Parathyroid adenoma (tissue), 2 donors: ENCODE measurements around the gene EPHB4.

Experiments used
- H2AFZ ChIP-seq: fragments of 300-600 bp; sonication (generic); one replicate; pipeline ENCODE4 v1.7.0; 2017; ENCODE audit warnings: antibody characterized with exemption, mild to moderate bottlenecking
- H3K27ac ChIP-seq: fragments of 300-600 bp; sonication (generic); one replicate; pipeline ENCODE4 v1.7.0; 2017
- H3K27me3 ChIP-seq: fragments of 300-600 bp; sonication (generic); one replicate; pipeline ENCODE4 v1.7.0; 2017; ENCODE audit warnings: low read length; ENCODE audit not compliant: control insufficient read depth, insufficient read depth
- H3K36me3 ChIP-seq: fragments of 300-600 bp; sonication (generic); one replicate; pipeline ENCODE4 v1.7.0; 2017; ENCODE audit warnings: low read length; ENCODE audit not compliant: control insufficient read depth, insufficient read depth
- H3K4me1 ChIP-seq: fragments of 300-600 bp; sonication (generic); one replicate; pipeline ENCODE4 v1.7.0; 2017; ENCODE audit warnings: control low read depth
- H3K4me2 ChIP-seq: fragments of 300-600 bp; sonication (generic); one replicate; pipeline ENCODE4 v1.7.0; 2017; ENCODE audit warnings: low read length
- H3K4me3 ChIP-seq: fragments of 300-600 bp; sonication (generic); one replicate; pipeline ENCODE4 v1.7.0; 2017; ENCODE audit warnings: low read depth, low read length
- H3K79me2 ChIP-seq: fragments of 300-600 bp; sonication (generic); one replicate; pipeline ENCODE4 v1.7.0; 2017; ENCODE audit warnings: control low read depth
- H3K9ac ChIP-seq: fragments of 300-600 bp; sonication (generic); one replicate; pipeline ENCODE4 v1.7.0; 2017; ENCODE audit warnings: mild to moderate bottlenecking
- H3K9me3 ChIP-seq: fragments of 300-600 bp; sonication (generic); one replicate; pipeline ENCODE4 v1.7.0; 2017; ENCODE audit warnings: low read length; ENCODE audit not compliant: control insufficient read depth
- CTCF ChIP-seq: fragments of 300-600 bp; sonication (generic); IDR thresholded peaks from one replicate; pipeline ENCODE4 v1.7.0; 2017; ENCODE audit warnings: antibody characterized with exemption, mild to moderate bottlenecking
- donor health status: primary hyperparathyroidism.

EPHB4 gene

GRCh38 chr7:100827330-100828226 lies at the start of gene EPHB4:
Gene EPHB4 (minus strand): TSS chr7:100827523. CDS start chr7:100827030, 493 bp downstream.
- H3K27ac ChIP-seq: peak within 1 kb of the TSS; percentile 56
- H3K9me3 ChIP-seq: no peaks in the 10 kb centered on the region
- peak within 1 kb of the TSS; percentile 93 for H3K4me2 ChIP-seq
- H3K4me1 ChIP-seq: no peaks in the 10 kb centered on the region
- peak within 1 kb of the TSS; percentile 80 for H3K4me3 ChIP-seq
- TF ChIP-seq CTCF: peak; percentile 50
- no peaks in the 10 kb centered on the region for H3K36me3 ChIP-seq
- H3K9ac ChIP-seq: peak within 1 kb of the TSS; percentile 57
- peak within 1 kb of the TSS; percentile 93 for H2AFZ ChIP-seq
- no peaks in the 10 kb centered on the region for H3K27me3 ChIP-seq
- no peaks in the 10 kb centered on the region for H3K79me2 ChIP-seq

- no peak for TF ChIP-seq CTCF
- Histone ChIP-seq H3K27ac (peak overlapping the region; percentile 93), H3K4me3 (peak overlapping the region; percentile 97), H3K36me3 (no peaks in the 10 kb centered on the region), H3K4me1 (peaks cover 16% of the 10 kb centered on the region), H2AFZ (peak overlapping the region; percentile 90), H3K27me3 (no peaks in the 10 kb centered on the region), H3K4me2 (peak overlapping the region; percentile 92), H3K79me2 (peaks cover 36% of the 10 kb centered on the region), H3K9me3 (no peaks in the 10 kb centered on the region), H3K9ac (peak overlapping the region; percentile 96)
These were observed 48.0 kb upstream of the EPHB4 start for GRCh38 chr7:100875356-100875751.

GRCh38 chr7:100874577-100875355 lies 47.4 kb upstream of the EPHB4 start, which contains the start of gene SRRT:
Gene SRRT (plus strand): TSS chr7:100875103. CDS start chr7:100875591, 488 bp downstream.
- H3K4me2 ChIP-seq: peak within 1 kb of the TSS; percentile 92
- peaks cover 34% of the 10 kb centered on the region for H3K79me2 ChIP-seq
- peaks cover 16% of the 10 kb centered on the region for H3K4me1 ChIP-seq
- peak within 1 kb of the TSS; percentile 96 for H3K9ac ChIP-seq
- H3K27me3 ChIP-seq: no peaks in the 10 kb centered on the region
- H3K36me3 ChIP-seq: no peaks in the 10 kb centered on the region
- peak within 1 kb of the TSS; percentile 97 for H3K4me3 ChIP-seq
- TF ChIP-seq CTCF: peak; percentile 63
- H3K9me3 ChIP-seq: no peaks in the 10 kb centered on the region
- H2AFZ ChIP-seq: peak within 1 kb of the TSS; percentile 90
- H3K27ac ChIP-seq: peak within 1 kb of the TSS; percentile 93

- peaks cover 16% of the 10 kb centered on the region for H3K4me1 ChIP-seq
- peak overlapping the region; percentile 93 for H3K27ac ChIP-seq
- H3K4me3 ChIP-seq: peak overlapping the region; percentile 97
- H3K36me3 ChIP-seq: no peaks in the 10 kb centered on the region
- H3K9me3 ChIP-seq: no peaks in the 10 kb centered on the region
- peak overlapping the region; percentile 90 for H2AFZ ChIP-seq
- H3K27me3 ChIP-seq: no peaks in the 10 kb centered on the region
- peaks cover 31% of the 10 kb centered on the region for H3K79me2 ChIP-seq
- H3K4me2 ChIP-seq: peak overlapping the region; percentile 92
- peak overlapping the region; percentile 82 for H3K9ac ChIP-seq
- TF ChIP-seq CTCF: no peak
These were observed 46.9 kb upstream of the EPHB4 start for GRCh38 chr7:100874300-100874576.
